Neural crest cell (in vitro differentiated cells): ENCODE data around the gene IGFBP7. TPM values are rescaled to one million over a fixed set of nuclear protein-coding genes. Genes with fewer than 3 reads are reported as not detected.

ENCODE experiments used
- DNase-seq: peaks from one replicate; pipeline ENCODE4 v3.0.0; 2021; ENCODE audit warnings: low read depth, mixed read lengths, low spot score
- H3K27ac Mint-ChIP-seq: one replicate; pipeline ENCODE4 v1.8.0; 2021; ENCODE audit warnings: mild to moderate bottlenecking, mixed read lengths; ENCODE audit not compliant: unreplicated experiment
- H3K27me3 Mint-ChIP-seq: 2 replicates; pipeline ENCODE4 v1.8.0; 2021; ENCODE audit warnings: low read depth, mild to moderate bottlenecking, mixed read lengths
- H3K36me3 Mint-ChIP-seq: 2 replicates; pipeline ENCODE4 v1.8.0; 2021; ENCODE audit warnings: low read depth, mild to moderate bottlenecking, mixed read lengths
- H3K4me1 Mint-ChIP-seq: 2 replicates; pipeline ENCODE4 v1.8.0; 2021; ENCODE audit warnings: mixed read lengths
- H3K4me3 Mint-ChIP-seq: one replicate; pipeline ENCODE4 v1.8.0; 2021; ENCODE audit warnings: mild to moderate bottlenecking, mixed read lengths
- H3K9me3 Mint-ChIP-seq: 2 replicates; pipeline ENCODE4 v1.8.0; 2021; ENCODE audit warnings: mixed read lengths
- total RNA-seq: library from RNA; stranded (reverse); gene quantifications from 2 replicates; pipeline ENCODE4 v1.2.1, GENCODE V29; 2021
- TF ChIP-seq, protein P1 (sequence below): fragments of 200-600 bp; sonication (generic); conservative IDR thresholded peaks from 2 replicates; pipeline ENCODE4 v1.5.0; 2021; ENCODE audit warnings: antibody characterized with exemption, mild to moderate bottlenecking

IGFBP7 gene
- total RNA-seq, 1 donor from 2014 or later, result 0.82 TPM

DNA sequence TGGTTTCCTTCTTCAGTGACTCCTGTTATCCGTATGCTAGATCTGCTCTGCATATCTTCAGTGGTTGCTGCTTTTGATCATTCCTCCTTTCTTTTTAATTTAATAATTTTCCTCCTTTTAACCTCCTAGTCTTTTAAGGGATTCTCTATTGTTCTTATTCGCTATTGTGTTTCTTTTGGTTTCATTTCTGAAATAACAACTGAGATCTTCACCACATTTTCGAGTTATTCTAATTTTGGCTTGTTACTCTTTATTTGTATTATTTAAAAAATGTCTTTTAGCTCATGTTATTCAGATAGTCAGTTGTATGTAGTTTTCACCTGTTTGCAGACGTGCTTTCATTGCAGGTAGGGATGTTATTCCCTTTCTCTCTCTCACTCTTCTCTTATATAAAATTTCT, 24.9 kb downstream of the IGFBP7 start:
- H3K36me3 Mint-ChIP-seq, result no peaks in the 10 kb centered on the region
- no peaks in the 10 kb centered on the region for H3K27me3 Mint-ChIP-seq
- H3K27ac Mint-ChIP-seq, result no peak overlapping the region
- TF ChIP-seq, protein P1, sequence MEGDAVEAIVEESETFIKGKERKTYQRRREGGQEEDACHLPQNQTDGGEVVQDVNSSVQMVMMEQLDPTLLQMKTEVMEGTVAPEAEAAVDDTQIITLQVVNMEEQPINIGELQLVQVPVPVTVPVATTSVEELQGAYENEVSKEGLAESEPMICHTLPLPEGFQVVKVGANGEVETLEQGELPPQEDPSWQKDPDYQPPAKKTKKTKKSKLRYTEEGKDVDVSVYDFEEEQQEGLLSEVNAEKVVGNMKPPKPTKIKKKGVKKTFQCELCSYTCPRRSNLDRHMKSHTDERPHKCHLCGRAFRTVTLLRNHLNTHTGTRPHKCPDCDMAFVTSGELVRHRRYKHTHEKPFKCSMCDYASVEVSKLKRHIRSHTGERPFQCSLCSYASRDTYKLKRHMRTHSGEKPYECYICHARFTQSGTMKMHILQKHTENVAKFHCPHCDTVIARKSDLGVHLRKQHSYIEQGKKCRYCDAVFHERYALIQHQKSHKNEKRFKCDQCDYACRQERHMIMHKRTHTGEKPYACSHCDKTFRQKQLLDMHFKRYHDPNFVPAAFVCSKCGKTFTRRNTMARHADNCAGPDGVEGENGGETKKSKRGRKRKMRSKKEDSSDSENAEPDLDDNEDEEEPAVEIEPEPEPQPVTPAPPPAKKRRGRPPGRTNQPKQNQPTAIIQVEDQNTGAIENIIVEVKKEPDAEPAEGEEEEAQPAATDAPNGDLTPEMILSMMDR, result no peak
- no peak overlapping the region for H3K4me3 Mint-ChIP-seq
- H3K9me3 Mint-ChIP-seq, result no peaks in the 10 kb centered on the region
- no peak for DNase-seq
- peaks cover 4% of the 10 kb centered on the region for H3K4me1 Mint-ChIP-seq

DNA sequence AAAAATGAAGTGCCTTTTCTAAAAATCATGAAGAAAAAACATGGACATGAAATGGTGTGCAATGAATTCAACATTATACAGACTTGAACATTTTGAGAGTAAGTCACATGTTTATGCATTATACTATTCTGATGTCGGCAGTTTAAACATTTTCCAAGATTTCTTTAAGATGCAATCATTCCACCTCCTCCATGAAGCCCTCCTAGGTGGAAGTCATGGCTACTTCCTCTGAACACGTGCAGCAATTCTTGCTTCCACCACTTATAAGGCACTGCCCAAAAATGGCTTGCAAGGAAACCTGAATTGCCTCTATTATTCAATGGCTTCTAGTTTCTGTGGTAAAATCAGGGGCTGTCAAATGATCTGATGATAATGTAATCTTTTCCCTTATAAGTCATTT, 25.8 kb downstream of the IGFBP7 start:
- Mint-ChIP-seq H3K4me3 (no peak overlapping the region), H3K4me1 (peaks cover under 1% of the 10 kb centered on the region), H3K9me3 (no peaks in the 10 kb centered on the region), H3K36me3 (no peaks in the 10 kb centered on the region), H3K27ac (no peak overlapping the region), H3K27me3 (no peaks in the 10 kb centered on the region)
- DNase-seq, result no peak
- TF ChIP-seq, protein P1, result no peak

DNA sequence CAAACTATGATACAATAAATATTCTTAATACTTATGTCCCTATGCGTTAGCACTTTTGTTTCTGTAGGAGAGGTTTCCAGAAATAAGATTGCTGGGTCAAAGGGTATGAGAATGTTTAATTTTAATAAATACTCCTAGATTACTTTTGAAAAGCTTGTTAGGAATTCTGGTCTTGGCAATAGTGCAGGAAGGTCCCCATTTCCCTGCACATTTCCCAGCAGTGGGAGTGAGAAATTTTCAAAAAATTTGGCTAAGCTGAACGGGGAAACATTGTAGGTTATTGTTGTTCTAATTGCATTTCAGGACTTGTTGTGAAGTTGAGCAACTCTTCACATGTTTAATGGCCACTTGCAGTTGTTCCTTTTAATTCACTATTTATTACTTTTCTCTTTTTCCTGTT, 27.1 kb downstream of the IGFBP7 start:
- no peaks in the 10 kb centered on the region for H3K9me3 Mint-ChIP-seq
- H3K27me3 Mint-ChIP-seq, result no peaks in the 10 kb centered on the region
- no peak overlapping the region for H3K27ac Mint-ChIP-seq
- H3K4me3 Mint-ChIP-seq, result no peak overlapping the region
- TF ChIP-seq, protein P1, result no peak
- H3K36me3 Mint-ChIP-seq, result no peaks in the 10 kb centered on the region
- no peak for DNase-seq
- peaks cover 13% of the 10 kb centered on the region for H3K4me1 Mint-ChIP-seq

DNA sequence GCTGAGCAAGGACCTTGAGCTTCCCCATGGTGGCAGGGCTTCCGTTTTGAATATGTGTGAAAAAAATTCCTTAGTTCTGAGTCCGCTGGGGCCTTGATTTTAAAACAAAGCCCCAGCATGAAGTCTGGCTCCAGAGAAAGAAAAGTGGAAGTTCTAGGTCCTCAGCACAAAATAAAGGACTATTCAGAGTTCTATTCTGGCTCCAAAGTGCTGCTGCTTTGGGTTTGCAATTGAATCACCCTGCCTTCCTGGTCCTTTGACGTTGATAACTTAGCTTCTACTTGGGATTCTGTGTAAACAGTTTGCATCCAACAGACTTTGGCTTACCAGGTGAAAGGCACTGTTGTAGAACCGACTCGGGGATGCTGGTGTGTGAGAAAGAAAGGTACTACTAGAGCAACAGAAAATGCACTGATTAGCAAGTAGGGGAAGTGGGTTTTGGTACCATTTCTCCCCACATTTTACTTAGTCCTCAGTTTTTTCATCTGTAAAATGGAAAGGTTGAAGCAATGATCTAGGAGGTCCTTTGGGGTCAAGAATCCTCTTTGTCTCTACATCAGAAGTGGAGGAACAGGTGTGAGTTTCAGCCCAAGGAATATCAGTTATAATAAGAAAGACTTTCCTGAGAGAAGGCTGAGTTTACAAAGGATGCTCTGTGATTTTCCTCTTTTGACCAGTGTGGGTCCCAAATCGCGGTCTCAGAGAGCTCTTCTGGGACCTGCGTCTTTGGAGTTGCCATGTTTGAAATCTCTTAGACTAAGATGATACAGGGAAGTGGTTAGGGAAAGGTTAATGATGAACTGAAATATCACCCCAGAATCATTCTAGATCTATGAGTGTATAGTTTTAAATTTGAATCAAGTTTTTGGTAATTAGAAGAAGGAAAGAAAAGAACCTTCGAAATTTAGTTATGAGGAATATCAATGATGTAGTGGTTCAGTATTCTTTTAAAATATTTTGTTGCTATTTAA, 28.2 kb downstream of the IGFBP7 start:
- no peak overlapping the region for H3K4me3 Mint-ChIP-seq
- H3K27ac Mint-ChIP-seq, result no peak overlapping the region
- H3K36me3 Mint-ChIP-seq, result no peaks in the 10 kb centered on the region
- TF ChIP-seq, protein P1, result no peak
- H3K9me3 Mint-ChIP-seq, result no peaks in the 10 kb centered on the region
- no peaks in the 10 kb centered on the region for H3K27me3 Mint-ChIP-seq
- no peak for DNase-seq
- peaks cover 15% of the 10 kb centered on the region for H3K4me1 Mint-ChIP-seq

DNA sequence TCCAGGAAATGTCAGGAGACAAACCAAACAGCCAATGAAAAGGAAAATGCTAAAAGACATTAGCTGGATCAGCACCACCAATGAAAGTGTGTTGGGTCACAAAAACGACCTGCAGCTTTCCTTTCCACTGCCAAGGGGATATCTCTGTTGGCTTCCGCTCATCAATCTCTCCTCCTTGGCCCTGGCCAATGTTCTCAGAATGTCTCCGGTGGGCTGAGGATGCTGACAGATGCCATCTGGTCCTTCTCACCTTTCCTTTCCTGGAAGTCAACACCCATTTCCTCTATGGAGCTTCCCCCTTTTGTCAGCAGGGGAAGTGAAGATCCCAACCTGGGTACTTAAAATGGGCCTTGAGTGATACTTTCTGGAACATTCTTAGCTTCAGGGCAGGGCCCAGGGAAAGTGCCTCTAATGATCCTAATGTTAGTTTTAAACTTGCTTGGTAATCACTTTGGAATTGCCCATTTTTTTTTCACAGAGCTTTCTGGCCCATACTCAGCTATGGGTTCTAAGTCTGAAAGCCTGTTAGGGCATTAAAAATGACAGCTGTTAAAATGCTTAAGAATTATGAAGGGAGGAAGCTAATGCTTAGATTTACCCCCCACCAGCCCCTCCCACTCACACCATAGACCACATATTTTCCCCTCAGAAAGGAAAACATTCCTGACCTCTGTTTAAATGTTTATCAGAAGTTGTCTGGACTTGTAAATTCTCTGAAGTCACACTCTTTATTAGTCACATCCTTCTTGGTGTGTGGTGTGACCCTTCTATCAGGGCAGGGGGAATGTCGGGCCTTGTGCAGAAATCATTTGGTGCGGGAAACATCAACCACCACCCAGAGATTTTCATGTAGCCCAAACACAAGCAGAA, 29.2 kb downstream of the IGFBP7 start:
- Mint-ChIP-seq H3K4me3 (no peak overlapping the region), H3K27ac (no peak overlapping the region), H3K4me1 (peaks cover 15% of the 10 kb centered on the region), H3K9me3 (no peaks in the 10 kb centered on the region), H3K27me3 (no peaks in the 10 kb centered on the region), H3K36me3 (no peaks in the 10 kb centered on the region)
- TF ChIP-seq, protein P1, result no peak
- DNase-seq, result no peak
